Measurements from ENCODE around the gene GSTA3.
"Not testable (repeated sequence)": the region's sequence is repeated elsewhere in the genome, so short reads cannot be mapped to it uniquely, and the experiment has no call there.

GSTA3 gene
- 0 reads per million in 4 experiments for total RNA-seq

- no peak for DNase-seq
Observed at GRCh38 chr6:52909531-52909930, at the start of gene GSTA3. Gene GSTA3 (minus strand): TSS chr6:52909698. CDS start chr6:52905834, 3,864 bp downstream.

GRCh38 chr6:52958546-52959255 is 49.2 kb upstream of the GSTA3 start:
- no peak for DNase-seq

- DNase-seq: no peak
Observed at GRCh38 chr6:52955871-52956270, 46.4 kb upstream of the GSTA3 start.

GRCh38 chr6:52953911-52954839 is 44.7 kb upstream of the GSTA3 start:
- DNase-seq: no peak

DNA sequence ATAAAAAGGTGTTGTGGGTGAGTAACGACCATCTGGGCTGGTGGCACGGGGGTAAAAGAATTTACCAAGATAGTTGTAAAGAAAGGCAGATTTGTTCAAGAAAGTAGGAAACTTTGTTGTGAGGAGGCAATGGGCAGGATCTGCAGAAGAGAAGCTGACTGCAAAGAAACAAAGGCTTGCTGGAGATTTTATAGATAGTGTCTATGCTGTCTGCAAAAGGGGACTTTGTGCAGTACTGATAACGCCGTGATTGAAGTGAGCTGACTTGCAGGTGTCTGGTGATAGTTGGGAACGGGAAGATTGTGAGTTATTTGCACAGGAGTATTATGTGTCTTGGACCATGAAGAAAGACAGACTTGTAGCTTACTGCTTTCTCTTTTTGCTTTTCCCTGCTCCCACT is 36.8 kb upstream of the GSTA3 start:
- DNase-seq: no peak

DNA sequence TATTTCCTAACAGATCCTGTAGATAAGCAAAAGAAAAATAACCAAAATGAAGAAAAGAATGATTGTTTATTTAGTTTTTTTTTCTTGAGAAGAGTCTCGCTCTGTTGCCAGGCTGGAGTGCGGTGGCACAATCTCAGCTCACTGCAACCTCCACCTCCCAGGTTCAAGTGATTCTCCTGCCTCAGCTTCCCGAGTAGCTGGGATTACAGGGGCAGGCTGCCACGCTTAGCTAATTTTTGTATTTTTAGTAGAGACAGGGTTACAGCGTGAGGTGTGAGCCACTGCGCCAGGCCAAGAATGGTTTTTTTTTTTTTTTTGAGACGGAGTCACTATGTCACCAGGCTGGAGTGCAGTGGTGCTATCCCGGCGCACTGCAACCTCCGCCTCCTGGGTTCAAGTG is 33.3 kb upstream of the GSTA3 start:
- DNase-seq: not testable (repeated sequence)

DNA sequence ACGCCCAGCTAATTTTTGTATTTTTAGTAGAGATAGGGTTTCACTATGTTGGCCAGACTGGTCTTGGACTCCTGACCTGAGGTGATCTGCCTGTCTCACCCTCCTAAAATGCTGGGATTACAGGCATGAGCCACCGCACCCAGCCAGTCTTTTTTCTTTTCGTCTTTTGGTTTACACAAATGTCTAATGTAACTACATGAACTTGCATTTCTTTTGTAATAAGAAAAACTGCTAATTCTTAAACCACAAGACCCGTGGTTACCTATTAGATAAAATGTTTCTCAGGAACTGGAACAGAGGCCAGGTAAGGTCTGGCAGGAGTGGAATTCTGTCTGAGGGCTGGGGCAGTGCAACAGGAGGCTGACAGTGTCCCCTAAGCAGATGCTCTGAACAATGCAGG is 32.7 kb upstream of the GSTA3 start:
- DNase-seq: no peak

- no peak for DNase-seq
Observed at GRCh38 chr6:52937908-52938307, 28.4 kb upstream of the GSTA3 start.

DNA sequence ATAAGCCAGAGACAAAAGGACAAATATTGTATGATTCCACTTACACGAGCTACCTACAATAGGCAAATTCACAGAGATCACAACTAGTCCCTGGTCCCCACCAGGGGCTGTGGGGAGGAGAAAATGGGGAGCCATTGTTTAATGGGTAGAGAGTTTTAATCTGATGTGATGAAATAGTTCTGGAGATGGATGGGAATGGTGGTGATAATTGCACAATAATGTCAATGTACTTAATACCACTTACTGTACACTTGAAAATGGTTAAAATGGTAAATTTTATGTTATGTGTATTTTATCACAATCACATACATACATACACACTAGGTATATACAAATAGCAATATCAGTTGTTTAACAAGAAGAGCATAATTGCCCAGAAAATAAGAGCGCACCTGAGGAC is 24.3 kb upstream of the GSTA3 start:
- no peak for DNase-seq

DNA sequence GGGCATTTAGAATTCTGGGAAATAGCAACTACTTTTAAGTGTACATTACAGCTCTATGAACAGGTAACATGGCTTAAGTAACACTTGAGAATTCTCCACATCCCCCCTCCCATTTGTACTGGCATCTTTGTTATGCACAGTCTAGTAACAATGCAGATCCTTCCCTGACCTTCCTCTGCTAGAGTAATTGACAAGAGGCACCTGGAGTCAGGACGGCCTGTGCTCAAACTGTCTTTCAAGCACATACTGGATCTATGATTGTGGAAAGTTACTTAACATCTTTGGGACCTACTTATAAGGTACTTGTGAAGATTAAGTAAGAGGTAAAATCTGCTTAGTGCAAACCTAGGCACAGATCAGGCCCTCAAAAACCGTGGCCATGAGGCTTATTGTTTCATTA is 21.9 kb upstream of the GSTA3 start:
- no peak for DNase-seq

- no peak for DNase-seq
Observed at GRCh38 chr6:52929321-52930164, 20.0 kb upstream of the GSTA3 start.

- DNase-seq: no peak
Observed at GRCh38 chr6:52927451-52927850, 18.0 kb upstream of the GSTA3 start.

DNA sequence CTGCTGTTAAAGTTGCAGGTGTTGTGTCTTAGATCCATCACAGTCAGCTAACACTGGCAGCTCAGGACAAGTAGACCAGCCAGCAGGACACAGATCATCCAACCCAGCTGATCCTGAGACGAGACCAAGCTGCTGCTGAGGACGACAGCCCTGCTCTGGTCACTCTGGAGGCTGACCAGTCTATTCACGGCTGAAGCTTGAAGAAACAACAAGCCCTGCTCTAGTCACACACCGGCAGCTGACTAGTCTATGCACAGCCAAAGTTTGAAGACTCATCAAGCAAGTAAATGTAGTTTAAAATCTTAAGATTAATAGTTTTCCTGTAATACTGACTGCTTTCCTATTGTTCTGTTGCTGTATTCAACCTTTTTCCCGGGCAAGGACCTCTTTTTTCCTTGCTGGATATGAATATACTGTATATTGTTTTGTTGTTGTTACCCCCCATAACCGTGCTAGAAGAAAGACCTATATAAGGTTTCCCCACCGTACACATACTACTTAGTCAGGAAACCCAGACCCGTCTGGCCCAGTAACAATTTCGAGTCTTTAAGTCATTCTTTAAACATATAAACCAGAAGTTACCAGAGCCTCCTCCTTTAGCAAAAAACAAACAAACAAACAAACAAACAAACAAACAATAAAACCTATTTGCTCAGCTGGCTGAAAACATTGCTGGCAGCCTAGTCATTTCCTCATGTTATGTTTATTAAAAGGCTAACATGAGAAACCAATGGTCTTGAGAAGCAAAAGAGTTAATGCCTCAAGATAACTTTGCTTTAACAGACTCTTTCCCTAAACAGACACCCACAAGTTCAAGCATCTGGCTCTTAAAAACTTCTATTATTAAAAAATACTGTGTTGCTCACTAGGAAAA is 16.7 kb upstream of the GSTA3 start:
- DNase-seq: no peak

DNA sequence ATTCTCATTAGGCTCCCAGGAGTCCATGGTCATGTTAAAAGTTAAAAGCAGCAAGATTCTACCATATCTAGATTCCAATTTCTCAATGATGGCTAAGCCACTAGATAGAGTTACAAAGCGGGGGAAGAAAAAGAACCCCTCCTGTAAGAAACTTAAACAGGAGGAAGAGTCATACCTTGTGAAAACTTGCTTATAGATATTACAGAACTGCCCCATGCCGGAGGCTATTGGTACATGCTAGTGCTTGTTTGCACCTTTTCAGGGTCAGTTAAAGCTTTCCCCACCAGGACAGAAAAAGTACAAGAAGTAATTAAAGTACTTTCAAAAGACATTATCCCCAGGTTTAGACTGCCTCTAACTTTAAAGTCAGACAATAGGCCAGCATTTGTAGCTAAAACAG is 15.5 kb upstream of the GSTA3 start:
- no peak for DNase-seq

- not testable (repeated sequence) for DNase-seq
Observed at GRCh38 chr6:52923689-52924088, 14.2 kb upstream of the GSTA3 start.

GRCh38 chr6:52922161-52922560 is 12.7 kb upstream of the GSTA3 start:
- DNase-seq: no peak

- DNase-seq: no peak
Observed at GRCh38 chr6:52921743-52922142, 12.2 kb upstream of the GSTA3 start.

DNA sequence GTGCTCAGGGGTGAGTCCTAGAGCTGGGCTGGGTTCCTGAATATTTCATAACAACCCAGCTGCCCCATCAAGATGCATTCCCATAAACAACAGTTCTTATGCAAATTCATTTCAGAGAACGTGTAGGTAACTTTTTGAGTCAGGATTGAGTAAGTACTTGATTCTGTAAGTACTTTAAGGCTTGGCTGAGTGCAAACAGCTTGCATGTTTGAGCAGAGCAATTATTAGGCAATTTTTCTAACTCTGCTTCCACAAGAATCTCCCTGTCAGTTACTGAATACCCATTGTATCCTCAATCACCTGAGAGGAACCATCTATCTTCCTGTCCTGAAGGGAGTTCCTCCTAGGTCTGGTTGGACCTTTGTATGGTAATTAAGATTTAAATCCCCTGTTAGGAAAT is 10.0 kb upstream of the GSTA3 start:
- DNase-seq: not testable (repeated sequence)

- DNase-seq: not testable (repeated sequence)
Observed at GRCh38 chr6:52918771-52919170, 9.3 kb upstream of the GSTA3 start.

- DNase-seq: not testable (repeated sequence)
Observed at GRCh38 chr6:52918027-52918686, 8.7 kb upstream of the GSTA3 start.

DNA sequence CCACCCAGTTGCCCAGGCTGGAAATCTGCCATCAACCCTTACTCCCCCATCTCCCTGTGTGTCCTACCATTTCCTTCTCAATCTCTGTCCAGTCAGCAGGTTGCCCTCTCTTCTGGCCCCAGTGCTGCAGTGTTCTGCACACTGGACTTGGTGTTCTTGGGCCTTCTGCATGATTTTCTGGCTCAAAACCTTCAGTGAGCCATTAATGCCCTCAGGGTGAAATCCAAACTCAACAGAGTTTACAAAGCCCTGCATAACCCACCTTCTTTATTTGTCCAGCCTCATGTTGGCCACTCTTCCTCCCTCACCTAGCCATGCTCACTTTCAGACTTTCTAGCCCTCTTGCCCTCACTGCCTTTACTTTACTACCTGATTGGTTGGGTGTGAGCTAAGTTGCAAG is 5.0 kb upstream of the GSTA3 start:
- DNase-seq: no peak

All from effector CD8-positive, alpha-beta T cell (primary cell).